Measurements from ENCODE around the gene CAPN3. TPM values are rescaled to one million over a fixed set of nuclear protein-coding genes. Genes with fewer than 3 reads are reported as not detected.
A peak's percentile ranks its signal among the peaks of the same experiment; 100 is the strongest.

Gene CAPN3
- total RNA-seq (2014; rRNA removed; shearing (Covaris generic)) = 1.1 and 2.1 TPM in 2 replicates
- 0.37 and 0.84 TPM in 2 replicates for polyA plus RNA-seq (2016; fragmentation: Nextera tagmentation; extraction: Ambion mirVana)
- long read RNA-seq = 0 reads

DNA sequence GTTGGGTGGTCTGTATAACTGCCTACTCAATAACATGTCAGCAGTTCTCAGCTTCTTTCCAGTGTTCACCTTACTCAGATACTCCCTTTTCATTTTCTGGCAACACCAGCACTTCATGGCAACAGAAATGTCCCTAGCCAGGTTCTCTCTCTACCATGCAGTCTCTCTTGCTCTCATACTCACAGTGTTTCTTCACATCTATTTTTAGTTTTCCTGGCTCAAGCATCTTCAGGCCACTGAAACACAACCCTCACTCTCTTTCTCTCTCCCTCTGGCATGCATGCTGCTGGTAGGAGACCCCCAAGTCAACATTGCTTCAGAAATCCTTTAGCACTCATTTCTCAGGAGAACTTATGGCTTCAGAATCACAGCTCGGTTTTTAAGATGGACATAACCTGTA is at the start of gene CAPN3:
TSS of gene CAPN3 (plus strand) at position 253 of the 400 bp plus-strand sequence. CDS start 305 bp downstream, outside the sequence.
- no peaks in the 10 kb centered on the region for H3K36me3 Mint-ChIP-seq (ENCODE audit: low read depth)
- no peak for TF ChIP-seq POLR2AphosphoS5 (IDR thresholded peaks at IDR 0.05; ENCODE audit: low read depth)
- no peak for TF ChIP-seq ZNF114 (CRISPR knock-in tag; IDR thresholded peaks at IDR 0.05)
- no peak for TF ChIP-seq ETS1 (IDR thresholded peaks at IDR 0.05)
- TF ChIP-seq NANOG (IDR thresholded peaks at IDR 0.05; ENCODE audit: borderline replicate concordance) = no peak
- no peak for TF ChIP-seq STAT1 (IDR thresholded peaks at IDR 0.05; ENCODE audit: unreplicated experiment)
- TF ChIP-seq ZNF331 (CRISPR knock-in tag; IDR thresholded peaks at IDR 0.05; ENCODE audit: low read depth) = no peak
- TF ChIP-seq EZH2phosphoT487 (IDR thresholded peaks at IDR 0.05; ENCODE audit: unreplicated experiment) = no peak
- no peak for TF ChIP-seq CREB1 (CRISPR knock-in tag; IDR thresholded peaks at IDR 0.05; ENCODE audit: low read depth)
- TF ChIP-seq JUNB (IDR thresholded peaks at IDR 0.05; ENCODE audit: unreplicated experiment) = no peak
- no peak for TF ChIP-seq CTCF (conservative IDR thresholded peaks at IDR 0.05; ENCODE audit: low read depth in 2 of 2)
- TF ChIP-seq, protein P1, sequence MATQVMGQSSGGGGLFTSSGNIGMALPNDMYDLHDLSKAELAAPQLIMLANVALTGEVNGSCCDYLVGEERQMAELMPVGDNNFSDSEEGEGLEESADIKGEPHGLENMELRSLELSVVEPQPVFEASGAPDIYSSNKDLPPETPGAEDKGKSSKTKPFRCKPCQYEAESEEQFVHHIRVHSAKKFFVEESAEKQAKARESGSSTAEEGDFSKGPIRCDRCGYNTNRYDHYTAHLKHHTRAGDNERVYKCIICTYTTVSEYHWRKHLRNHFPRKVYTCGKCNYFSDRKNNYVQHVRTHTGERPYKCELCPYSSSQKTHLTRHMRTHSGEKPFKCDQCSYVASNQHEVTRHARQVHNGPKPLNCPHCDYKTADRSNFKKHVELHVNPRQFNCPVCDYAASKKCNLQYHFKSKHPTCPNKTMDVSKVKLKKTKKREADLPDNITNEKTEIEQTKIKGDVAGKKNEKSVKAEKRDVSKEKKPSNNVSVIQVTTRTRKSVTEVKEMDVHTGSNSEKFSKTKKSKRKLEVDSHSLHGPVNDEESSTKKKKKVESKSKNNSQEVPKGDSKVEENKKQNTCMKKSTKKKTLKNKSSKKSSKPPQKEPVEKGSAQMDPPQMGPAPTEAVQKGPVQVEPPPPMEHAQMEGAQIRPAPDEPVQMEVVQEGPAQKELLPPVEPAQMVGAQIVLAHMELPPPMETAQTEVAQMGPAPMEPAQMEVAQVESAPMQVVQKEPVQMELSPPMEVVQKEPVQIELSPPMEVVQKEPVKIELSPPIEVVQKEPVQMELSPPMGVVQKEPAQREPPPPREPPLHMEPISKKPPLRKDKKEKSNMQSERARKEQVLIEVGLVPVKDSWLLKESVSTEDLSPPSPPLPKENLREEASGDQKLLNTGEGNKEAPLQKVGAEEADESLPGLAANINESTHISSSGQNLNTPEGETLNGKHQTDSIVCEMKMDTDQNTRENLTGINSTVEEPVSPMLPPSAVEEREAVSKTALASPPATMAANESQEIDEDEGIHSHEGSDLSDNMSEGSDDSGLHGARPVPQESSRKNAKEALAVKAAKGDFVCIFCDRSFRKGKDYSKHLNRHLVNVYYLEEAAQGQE (IDR thresholded peaks at IDR 0.05; ENCODE audit: unreplicated experiment) = no peak
- no peak for TF ChIP-seq EZH2 (IDR thresholded peaks at IDR 0.05; ENCODE audit: low read depth, unreplicated experiment)
- TF ChIP-seq, protein P2, sequence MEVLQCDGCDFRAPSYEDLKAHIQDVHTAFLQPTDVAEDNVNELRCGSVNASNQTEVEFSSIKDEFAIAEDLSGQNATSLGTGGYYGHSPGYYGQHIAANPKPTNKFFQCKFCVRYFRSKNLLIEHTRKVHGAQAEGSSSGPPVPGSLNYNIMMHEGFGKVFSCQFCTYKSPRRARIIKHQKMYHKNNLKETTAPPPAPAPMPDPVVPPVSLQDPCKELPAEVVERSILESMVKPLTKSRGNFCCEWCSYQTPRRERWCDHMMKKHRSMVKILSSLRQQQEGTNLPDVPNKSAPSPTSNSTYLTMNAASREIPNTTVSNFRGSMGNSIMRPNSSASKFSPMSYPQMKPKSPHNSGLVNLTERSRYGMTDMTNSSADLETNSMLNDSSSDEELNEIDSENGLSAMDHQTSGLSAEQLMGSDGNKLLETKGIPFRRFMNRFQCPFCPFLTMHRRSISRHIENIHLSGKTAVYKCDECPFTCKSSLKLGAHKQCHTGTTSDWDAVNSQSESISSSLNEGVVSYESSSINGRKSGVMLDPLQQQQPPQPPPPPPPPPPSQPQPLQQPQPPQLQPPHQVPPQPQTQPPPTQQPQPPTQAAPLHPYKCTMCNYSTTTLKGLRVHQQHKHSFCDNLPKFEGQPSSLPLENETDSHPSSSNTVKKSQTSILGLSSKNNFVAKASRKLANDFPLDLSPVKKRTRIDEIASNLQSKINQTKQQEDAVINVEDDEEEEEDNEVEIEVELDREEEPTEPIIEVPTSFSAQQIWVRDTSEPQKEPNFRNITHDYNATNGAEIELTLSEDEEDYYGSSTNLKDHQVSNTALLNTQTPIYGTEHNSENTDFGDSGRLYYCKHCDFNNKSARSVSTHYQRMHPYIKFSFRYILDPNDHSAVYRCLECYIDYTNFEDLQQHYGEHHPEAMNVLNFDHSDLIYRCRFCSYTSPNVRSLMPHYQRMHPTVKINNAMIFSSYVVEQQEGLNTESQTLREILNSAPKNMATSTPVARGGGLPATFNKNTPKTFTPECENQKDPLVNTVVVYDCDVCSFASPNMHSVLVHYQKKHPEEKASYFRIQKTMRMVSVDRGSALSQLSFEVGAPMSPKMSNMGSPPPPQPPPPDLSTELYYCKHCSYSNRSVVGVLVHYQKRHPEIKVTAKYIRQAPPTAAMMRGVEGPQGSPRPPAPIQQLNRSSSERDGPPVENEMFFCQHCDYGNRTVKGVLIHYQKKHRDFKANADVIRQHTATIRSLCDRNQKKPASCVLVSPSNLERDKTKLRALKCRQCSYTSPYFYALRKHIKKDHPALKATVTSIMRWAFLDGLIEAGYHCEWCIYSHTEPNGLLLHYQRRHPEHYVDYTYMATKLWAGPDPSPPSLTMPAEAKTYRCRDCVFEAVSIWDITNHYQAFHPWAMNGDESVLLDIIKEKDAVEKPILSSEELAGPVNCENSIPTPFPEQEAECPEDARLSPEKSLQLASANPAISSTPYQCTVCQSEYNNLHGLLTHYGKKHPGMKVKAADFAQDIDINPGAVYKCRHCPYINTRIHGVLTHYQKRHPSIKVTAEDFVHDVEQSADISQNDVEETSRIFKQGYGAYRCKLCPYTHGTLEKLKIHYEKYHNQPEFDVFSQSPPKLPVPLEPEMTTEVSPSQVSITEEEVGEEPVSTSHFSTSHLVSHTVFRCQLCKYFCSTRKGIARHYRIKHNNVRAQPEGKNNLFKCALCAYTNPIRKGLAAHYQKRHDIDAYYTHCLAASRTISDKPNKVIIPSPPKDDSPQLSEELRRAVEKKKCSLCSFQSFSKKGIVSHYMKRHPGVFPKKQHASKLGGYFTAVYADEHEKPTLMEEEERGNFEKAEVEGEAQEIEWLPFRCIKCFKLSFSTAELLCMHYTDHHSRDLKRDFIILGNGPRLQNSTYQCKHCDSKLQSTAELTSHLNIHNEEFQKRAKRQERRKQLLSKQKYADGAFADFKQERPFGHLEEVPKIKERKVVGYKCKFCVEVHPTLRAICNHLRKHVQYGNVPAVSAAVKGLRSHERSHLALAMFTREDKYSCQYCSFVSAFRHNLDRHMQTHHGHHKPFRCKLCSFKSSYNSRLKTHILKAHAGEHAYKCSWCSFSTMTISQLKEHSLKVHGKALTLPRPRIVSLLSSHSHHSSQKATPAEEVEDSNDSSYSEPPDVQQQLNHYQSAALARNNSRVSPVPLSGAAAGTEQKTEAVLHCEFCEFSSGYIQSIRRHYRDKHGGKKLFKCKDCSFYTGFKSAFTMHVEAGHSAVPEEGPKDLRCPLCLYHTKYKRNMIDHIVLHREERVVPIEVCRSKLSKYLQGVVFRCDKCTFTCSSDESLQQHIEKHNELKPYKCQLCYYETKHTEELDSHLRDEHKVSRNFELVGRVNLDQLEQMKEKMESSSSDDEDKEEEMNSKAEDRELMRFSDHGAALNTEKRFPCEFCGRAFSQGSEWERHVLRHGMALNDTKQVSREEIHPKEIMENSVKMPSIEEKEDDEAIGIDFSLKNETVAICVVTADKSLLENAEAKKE (CRISPR knock-in tag; IDR thresholded peaks at IDR 0.05) = no peak
- DNase-seq (ENCODE audit: low spot score) (no peak), ATAC-seq (no peak)
- peaks cover 24% of the 10 kb centered on the region for H3K4me1 Mint-ChIP-seq
- Histone ChIP-seq H3K79me2 (replicated peaks; ENCODE audit: insufficient read depth) (no peaks in the 10 kb centered on the region), H3K9me2 (ENCODE audit: insufficient read depth) (peaks cover 7% of the 10 kb centered on the region), H3K4me2 (no peak within 1 kb of the TSS), H2AFZ (0 out of 2 replicates have a peak within 1 kb of the TSS, but pooled peaks have one; percentile 2), H3K36me3 (ENCODE audit: insufficient read depth) (no peaks in the 10 kb centered on the region; the same call in 1 of the 2 replicates), H3K4me3 (no peak within 1 kb of the TSS), H3F3A (replicated peaks; ENCODE audit: low read depth) (no peaks in the 10 kb centered on the region), H3K27me3 (ENCODE audit: insufficient read depth) (no peaks in the 10 kb centered on the region), H3K4me1 (ENCODE audit: insufficient read depth) (peaks cover 21% of the 10 kb centered on the region), H4K20me1 (replicated peaks; ENCODE audit: insufficient read depth) (no peaks in the 10 kb centered on the region), H3K27ac (ENCODE audit: low read depth) (no peak within 1 kb of the TSS)
- peaks cover 6% of the 10 kb centered on the region for H3K27me3 Mint-ChIP-seq (ENCODE audit: insufficient read depth, low read depth, poor library complexity)
- H3K4me3 Mint-ChIP-seq = no peak within 1 kb of the TSS
- H3K27ac Mint-ChIP-seq = no peak within 1 kb of the TSS
- H3K9me3 Mint-ChIP-seq = no peaks in the 10 kb centered on the region

Measured in GM23338 (cell line).